Glomerular visceral epithelial cell (primary cell): ENCODE data around the gene RMND5B.
"Not testable (repeated sequence)": the region's sequence is repeated elsewhere in the genome, so short reads cannot be mapped to it uniquely, and the experiment has no call there.

Experiments used
- DNase-seq: peaks from one replicate; pipeline ENCODE4 v3.0.0-alpha.2; 2016; ENCODE audit errors: extremely low spot score

RMND5B gene

DNA sequence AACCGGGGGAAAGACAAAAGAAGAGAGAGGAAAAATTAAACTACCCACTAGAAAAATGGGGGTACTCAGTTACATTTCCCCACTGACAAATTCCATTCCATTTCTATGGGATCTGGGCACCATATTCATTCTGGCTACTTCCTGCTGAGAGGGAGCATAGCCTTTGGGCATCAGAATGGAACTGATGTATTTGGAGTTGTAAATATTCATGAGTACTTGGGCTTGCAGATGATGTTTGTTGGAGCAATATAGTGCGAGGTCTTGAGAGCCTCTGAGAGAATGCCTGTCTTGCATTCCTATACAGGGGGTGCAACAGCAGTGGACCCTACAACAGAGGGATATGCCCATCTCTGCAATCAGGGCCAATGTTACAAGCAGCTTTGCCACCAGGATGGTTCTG is 39.6 kb downstream of the RMND5B start:
- DNase-seq = no peak

DNA sequence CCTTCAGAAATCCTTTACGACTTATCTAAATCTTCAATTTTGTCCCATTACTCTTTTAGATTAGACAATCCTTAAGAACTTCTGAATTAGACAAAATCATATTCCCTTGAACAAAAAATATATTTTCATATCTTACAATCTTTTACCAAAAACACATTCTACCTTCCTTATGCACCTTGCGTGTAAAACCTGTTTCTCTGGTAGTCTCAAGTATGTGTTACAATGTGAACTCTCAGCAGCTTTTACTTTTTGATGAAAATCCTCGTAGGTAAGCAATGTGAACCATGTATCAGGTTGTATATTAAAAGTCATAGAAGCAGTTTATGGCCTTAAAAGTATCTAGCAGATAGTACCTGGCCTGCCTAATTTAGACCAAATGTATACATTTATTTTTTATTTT is 43.6 kb downstream of the RMND5B start:
- no peak for DNase-seq

DNA sequence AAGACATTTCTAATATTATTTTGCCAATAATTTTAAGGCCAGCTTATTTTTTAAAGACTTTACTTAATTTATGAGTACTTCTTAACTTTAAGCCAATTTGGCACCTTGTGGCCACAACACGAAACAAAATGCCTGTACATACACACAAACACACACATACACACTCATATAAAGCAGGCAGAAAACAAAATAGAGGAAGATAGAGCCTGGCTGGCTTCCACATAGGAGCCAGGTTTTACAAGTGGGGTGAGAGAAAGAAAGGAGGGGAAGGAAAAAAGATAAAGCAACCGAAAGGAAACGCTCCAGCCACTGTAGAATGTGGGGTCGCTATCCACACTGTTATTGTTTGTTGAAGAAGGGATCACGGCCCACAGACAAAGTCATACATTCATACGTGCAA is 46.0 kb downstream of the RMND5B start:
- DNase-seq = no peak

DNA sequence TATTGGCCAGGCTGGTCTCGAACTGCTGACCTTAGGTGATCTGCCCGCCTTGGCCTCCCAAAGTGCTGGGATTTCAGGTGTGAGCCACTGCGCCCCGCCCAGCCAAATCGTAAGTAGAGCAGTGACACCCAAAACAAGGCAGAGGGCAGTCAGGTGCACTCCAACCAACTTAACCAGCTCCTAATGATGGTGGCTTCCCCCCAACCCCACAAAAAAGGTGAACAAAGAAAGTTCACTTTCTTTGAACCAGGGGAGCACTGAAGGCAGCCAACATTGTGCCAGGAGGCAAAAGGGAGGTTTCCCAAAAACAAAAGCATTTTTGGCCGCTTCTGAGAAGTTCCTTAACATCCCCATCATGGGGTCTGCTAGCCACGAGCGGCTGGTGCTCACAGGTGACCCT is 46.8 kb downstream of the RMND5B start:
- no peak for DNase-seq

DNA sequence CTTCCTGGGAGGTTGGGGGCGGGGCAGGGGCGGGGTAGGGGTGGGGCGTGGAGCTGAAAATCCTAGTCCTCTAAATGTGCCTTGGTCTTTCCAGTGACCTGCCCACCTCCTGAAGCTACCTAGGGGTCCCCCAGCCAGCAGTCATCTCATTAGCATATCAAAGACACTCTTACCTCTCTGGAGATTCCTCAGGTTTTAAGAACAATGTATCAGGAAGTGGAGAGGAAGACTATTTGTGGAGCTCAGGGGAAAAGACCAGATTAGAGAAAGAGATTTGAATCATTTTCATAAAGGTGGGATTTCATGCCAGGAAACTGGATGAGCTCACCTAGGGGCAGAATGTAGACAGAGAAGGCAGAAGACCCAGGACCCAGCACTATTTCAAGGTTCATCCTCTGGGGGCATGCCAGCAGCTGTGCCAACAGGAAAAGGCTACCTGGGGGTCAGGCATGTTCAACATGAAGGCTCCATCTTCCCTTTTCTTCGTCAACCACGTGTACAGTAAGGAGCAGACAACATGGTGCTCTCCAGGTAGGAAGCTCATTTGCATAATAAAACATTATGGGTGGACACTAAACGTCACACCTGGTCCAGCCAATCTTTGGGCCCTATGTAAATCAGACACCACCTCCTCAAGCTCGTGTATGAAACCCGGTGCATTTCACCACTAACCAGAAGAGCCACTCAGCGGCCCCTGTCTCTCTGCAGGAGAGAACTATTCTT is 49.5 kb downstream of the RMND5B start:
- no peak for DNase-seq

DNA sequence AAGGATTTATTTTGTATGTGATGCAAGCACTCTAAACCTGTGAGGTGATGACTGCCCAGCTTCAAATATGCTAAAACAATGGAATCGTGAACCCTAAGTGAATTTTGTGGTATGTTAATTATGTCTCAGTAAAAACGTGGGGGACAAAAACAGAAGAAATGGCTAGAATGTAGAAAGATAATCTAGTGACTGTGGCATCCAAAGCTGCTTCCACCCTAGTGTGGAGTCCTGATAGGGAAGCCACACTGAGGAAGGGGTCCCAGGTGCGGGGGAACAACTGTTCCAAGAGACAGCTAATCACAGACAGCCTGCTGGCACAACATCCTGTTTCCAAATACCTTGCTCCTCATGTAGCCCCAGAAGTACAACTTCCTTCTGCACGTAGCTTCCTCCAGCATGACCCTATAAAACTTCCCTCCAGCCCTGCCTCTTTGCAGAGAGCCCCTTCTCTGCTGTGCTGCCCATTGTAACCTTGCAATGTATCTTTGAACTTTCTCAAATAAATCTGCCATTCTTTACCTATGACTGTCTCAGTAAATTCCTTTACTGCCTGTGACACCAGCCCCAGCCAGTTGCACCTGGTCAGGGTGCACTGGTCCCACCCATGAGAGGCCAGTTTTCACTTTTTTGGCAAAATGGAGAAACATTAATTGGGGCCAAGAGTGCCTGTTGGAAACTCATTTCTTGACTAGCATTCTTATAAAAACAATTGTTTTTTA is 51.5 kb downstream of the RMND5B start:
- no peak for DNase-seq

DNA sequence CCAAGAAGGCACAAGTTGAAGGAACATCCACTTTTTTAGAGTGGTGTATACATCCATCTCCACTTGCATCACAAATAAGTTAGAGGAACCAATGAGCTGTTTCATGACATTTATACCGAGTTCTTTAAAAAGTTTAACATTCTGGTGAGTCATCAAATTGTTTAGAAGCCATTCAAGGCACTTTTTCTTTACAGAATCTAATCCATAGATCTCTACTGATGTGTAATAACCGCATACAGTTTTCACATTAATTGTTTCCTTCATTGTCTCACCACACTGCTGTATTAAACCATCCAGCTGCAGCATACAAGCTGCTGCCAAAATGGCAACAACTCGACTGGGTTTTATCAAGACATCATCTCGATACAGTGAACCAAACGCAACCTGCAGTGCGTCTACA is 55.6 kb downstream of the RMND5B start:
- DNase-seq = no peak

DNA sequence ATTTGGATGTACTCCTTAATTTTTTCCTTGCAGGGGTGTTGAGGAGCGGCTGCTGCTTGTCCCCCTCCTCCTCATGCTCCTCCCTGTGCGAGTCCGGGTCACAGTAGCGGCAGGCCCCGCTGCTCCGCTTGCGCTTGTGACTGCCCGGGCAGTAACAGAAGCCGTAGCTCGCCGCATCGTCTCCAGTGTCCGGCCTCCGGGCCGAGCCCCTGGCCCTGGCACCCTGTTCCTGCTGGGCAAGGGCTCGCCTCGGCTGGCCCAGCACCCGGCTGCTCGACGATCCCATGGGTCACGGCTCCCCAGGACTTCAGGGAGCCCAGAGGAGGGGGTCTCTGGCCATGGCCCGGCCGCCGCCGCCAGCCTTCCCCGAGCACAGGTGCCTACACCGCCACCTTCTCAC is 56.2 kb downstream of the RMND5B start, which contains the start of gene GMCL2:
TSS of gene GMCL2 (minus strand) at position 358 of the 400 bp plus-strand sequence. CDS start at position 286, 72 bp downstream.
- DNase-seq = no peak

DNA sequence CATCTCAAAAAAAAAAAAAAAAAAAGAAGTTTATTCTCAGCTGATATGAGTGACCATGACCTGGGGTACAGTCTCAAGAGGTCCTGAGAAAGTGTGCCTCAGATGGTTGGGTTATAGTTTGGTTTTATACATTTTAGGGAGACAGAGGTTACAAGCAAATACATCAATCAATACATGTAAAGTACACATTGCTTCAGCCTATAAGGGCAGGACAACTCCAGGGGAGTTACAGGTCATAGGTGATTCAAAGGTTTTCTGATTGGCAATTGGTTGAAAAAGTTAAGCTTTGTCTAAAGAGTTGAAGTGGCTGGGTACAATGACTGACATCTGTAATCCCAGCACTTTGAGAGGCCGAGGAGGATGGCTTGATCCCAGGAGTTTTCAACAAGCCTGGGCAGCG is 58.6 kb downstream of the RMND5B start:
- no peak for DNase-seq

DNA sequence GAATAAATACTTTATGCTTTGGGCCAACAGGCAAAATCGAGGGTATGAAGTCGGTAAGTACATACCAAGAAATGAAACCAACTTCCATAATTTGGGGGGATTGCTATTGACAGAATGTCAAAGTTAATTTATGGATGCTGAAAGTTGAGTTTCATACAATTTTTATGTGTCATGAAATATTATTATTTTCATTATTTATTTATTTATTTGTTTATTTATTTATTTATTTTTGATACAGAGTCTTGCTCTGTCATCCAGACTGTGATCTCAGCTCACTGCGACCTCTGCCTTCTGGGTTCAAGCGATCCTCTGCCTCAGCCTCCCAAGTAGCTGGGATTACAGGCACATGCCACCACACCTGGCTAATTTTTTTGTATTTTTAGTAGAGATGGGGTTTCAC is 60.8 kb downstream of the RMND5B start:
- DNase-seq = no peak

DNA sequence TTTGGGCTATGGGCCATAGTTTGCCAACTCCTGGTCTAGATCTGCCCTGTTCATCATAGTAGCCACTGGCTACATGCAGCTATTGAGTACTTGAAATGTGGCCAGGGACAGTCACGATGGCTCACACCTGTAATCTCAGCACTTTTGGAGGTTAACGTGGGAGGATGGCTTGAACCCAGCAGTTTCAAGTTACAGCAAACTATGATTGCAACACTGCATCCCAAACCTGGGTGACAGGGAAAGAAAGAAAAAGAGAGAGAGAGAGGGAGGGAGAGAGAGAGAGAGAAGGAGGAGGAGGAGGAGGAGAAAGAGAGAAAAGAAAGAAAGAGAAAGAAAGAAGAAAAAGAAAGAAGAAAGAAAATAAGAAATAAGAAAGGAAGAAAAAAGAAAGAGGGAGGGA is 61.4 kb downstream of the RMND5B start:
- DNase-seq = no peak

DNA sequence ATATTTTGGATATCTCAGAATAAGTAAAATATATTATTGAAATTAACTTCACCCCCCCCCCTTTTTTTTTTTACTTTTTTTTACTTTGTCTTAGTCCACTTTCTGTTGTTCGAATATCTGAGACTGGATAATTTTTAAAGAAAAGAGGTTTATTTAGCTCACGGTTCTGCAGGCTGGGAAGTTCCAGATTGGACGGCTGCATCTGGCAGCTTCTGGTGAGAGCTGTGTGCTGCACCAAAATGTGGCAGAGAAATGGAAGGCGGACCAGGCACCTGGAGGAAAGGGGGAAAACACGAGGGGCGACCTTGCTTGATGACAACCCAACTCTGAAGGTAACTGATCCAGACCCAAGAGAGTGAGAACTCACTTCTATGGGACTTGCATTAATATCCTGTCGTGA is 62.0 kb downstream of the RMND5B start:
- no peak for DNase-seq

DNA sequence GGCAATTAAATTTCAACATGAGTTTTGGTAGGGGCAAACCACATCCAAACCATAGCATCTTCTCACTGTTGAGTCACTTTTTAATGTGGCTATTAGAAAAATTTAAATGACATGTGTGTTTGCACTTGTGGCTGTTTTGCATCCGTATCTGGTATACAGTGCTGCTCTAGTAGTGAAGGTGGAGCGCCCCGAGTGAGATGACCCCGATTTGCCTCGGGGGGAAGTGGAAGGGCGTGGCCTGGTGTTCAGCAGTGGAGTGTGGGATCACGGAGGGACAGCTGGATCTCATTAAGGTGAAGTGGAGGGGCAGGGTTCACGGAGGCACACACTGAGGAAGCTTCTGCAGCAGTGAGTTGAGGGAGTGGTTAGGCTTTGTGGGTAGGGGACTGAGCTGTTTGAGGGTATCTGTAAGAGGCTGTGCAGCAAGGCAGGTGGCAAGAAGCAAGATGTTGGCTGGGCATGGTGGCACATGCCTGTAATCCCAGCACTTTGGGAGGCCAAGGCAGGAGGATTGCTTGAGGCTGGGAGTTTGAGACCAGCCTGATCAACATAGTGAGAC is 62.5 kb downstream of the RMND5B start:
- no peak for DNase-seq

DNA sequence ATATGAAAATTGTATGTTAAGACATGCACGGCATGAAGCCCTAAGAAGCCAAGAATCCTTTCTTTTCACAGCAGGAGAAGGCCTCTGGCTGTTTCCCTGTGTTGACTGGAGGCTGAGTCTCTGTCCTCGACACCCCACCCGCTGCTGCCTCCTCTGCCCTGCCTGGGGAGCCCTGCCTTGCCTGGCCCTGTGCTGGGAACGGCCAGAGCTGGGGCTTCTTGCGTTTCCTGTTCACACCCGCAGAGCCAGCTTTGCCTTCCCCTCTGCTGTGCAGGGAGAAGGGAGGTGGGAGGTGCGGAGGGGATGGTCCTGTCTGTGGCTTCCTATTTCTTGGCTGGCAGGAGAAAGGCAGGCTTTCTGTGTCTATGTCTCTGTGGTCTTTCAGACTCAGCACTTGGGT is 63.2 kb downstream of the RMND5B start:
- DNase-seq = no peak

DNA sequence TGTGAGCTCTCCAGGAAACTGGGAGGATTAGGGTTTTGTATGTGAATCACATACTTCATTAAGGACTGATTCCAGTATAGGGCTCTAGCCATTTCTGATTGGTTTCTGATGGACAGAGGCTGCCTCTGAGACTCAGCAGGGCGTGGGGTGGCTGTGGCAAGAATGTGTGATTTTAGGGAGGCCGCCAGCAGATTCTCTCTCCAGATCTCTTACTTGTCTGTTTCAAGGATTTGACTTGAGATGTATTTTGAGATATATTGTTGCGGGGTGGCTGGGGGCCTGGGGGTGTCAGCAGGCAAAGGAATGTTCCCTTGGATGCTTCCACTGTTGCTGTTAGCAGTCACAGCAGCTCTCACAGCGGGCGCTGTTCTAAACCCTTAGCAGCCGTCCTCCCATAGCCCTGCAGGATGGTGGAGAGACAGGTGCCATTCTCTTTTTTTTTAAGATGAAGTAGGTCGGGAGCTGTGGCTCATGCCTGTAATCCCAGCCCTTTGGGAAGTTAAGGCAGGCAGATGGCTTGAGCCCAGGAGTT is 65.5 kb downstream of the RMND5B start:
- no peak for DNase-seq

DNA sequence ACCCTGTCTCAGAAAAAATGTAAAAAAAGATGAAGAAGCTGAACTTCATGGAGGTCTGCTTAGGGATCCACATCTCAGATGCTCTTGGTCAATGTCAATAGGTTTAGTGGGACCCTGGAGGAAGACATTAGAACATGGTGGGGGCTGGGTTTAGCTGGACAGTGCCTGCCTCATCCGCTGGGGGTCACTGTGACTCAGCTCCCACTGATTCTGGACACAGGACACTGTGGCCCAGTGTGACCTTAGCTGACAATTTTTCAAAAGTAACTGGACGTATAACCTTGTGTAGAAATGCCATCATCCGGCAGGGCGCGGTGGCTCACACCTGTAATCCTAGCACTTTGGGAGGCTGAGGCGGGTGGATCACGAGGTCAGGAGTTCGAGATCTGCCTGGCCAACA is 66.2 kb downstream of the RMND5B start:
- DNase-seq = no peak

DNA sequence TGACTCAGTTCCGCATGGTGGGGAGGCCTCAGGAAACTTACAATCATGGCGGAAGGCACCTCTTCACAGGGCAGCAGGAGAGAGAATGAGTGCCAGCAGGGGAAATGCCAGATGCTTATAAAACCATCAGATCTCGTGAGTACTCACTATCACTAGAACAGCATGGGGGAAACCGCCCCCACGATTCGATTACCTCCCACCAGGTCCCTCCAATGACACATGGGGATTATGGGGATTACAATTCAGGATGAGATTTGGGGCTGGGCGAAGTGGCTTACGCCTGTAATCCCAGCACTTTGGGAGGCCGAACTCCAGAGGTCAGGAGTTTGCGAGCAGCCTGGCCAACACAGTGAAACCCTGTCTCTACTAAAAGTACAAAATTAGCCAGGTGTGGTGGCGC is 67.3 kb downstream of the RMND5B start:
- not testable (repeated sequence) for DNase-seq

DNA sequence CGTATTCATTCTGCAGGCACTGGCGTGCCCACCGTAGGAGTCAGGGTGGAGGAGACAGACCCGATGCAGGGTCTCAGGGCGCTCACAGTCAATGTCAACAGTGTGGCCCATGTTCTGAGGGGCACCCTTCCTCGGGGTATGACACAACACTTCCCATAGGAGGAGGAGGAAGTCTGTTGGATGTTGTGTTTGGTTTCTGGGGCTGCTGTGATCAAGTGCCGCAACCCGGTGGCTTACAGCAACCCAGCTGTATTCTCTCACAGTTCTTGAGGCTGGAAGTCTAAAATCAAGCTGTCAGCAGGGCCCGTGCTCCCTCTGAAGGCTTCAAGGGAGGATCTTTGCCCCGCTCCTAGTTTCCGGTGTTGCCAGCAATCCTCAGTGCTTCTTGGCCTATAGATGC is 67.9 kb downstream of the RMND5B start:
- no peak for DNase-seq

DNA sequence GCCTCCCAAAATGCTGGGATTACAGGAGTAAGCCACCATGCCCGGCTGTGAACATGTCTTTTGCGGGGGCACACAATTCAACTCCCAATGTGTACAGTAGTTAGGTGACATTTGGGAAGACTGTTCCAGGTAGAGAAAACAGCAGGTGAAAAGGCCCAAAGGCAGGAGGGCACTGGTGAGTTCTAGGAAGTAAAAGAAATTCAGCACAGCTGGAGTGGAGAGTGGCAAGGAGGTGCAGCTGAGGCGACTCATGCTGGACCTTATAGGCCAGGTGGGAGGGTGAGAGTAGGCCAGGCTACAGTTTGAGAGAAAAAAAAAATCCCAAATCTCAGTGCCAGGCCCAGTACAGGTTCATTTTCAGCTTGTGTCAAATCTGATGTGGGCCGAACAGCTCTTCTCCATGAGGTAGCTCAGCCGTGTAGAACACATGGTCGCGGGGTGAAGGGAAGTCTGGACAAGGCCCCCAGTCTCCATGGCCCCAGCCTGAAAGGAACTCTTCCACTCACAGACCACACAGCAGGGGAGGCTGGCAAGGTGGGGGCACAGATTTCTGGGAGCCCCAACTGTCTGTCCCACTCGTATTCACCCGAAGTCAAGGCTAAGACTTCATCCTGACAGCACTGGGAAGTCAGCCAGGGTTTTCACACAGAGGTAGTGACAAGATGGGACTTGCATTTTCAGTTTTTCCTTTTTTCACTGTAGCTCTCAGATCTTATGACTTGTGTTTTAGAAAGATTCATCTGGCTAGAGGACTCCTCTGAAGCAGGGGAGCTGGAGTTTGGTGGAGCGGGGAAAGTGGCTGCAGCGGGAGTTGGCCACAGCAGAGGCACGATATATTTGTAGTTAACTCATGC is 69.0 kb downstream of the RMND5B start:
- DNase-seq = no peak
